K562 (cell line): ENCODE measurements around the gene MDN1. TPM values are rescaled to one million over a fixed set of nuclear protein-coding genes. Genes with fewer than 3 reads are reported as not detected.

Source experiments
- AFF1 ChIP-seq, 2 experiments: fragments of 450-650 bp; IDR thresholded peaks; 2 replicates each; pipeline ENCODE4 v1.6.1; 2018; ENCODE audit warnings: mild to moderate bottlenecking in 2 of 2, low read depth in 1 of 2; ENCODE audit not compliant: partially characterized antibody in 2 of 2
- C11orf30 ChIP-seq: fragments of 450-650 bp; IDR thresholded peaks from 2 replicates; pipeline ENCODE4 v1.6.1; 2016; ENCODE audit warnings: low read depth, mild to moderate bottlenecking
- HSF4 ChIP-seq: fragments of 250-450 bp; sonication (Bioruptor Pico); IDR thresholded peaks from 2 replicates; pipeline ENCODE4 v2.1.2; 2022; ENCODE audit warnings: mild to moderate bottlenecking, moderate library complexity, borderline replicate concordance
- NCOR1 ChIP-seq: fragments of 450-650 bp; IDR thresholded peaks from 2 replicates; pipeline ENCODE4 v1.6.1; 2016; ENCODE audit warnings: mild to moderate bottlenecking, moderate library complexity
- NR0B1 ChIP-seq: fragments of 450-650 bp; IDR thresholded peaks from one replicate; pipeline ENCODE4 v1.6.1; 2018; ENCODE audit warnings: mild to moderate bottlenecking, moderate library complexity; ENCODE audit not compliant: partially characterized antibody
- XRCC4 ChIP-seq: IDR thresholded peaks from one replicate; pipeline ENCODE4 v1.6.1; 2011; ENCODE audit not compliant: insufficient read depth, insufficient read length; ENCODE audit errors: extremely low read depth
- ZHX1 ChIP-seq: fragments of 150-350 bp; conservative IDR thresholded peaks from 2 replicates; pipeline ENCODE4 v1.6.1; 2014; ENCODE audit warnings: low read length
- ZKSCAN1 ChIP-seq: fragments of 150-350 bp; IDR thresholded peaks from 2 replicates; pipeline ENCODE4 v1.6.1; 2016; ENCODE audit warnings: low read depth, low read length
- ZNF395 ChIP-seq: fragments of 200-800 bp; sonication (Bioruptor generic); IDR thresholded peaks from 2 replicates; pipeline ENCODE4 v1.6.1; 2017; ENCODE audit warnings: missing genetic modification characterization, missing compliant biosample characterization
- ZNF444 ChIP-seq: fragments of 250-450 bp; sonication (Bioruptor Pico); IDR thresholded peaks from 2 replicates; pipeline ENCODE4 v1.4.0; 2020; ENCODE audit warnings: mild to moderate bottlenecking, moderate library complexity
- ZNF592 ChIP-seq: fragments of 450-650 bp; IDR thresholded peaks from 2 replicates; pipeline ENCODE4 v1.6.1; 2017; ENCODE audit warnings: antibody characterized with exemption, mild to moderate bottlenecking
- ZNF766 ChIP-seq: fragments of 200-800 bp; sonication (Bioruptor generic); conservative IDR thresholded peaks from 2 replicates; pipeline ENCODE4 v1.6.1; 2016; ENCODE audit warnings: missing genetic modification characterization, missing compliant biosample characterization
- polyA plus RNA-seq, 8 experiments: library from polyadenylated mRNA; depleted of rRNA in 4 of 8; stranded (reverse) in 5 of 8; unstranded in 3 of 8; fragments of >200 nt; fragmentation: Nextera tagmentation in 2 of 8; fragmentation: Illumina TruSeq in 1 of 8; extraction: Ambion mirVana in 2 of 8; extraction: Trizol in 1 of 8; gene quantifications; 2 replicates each; pipeline versions ENCODE4 v1.2.1 to v1.2.3, GENCODE V29; 2011 to 2014; ENCODE audit warnings: inconsistent platforms in 1 of 8, missing spikeins in 1 of 8
- total RNA-seq, 7 experiments: library from RNA; depleted of rRNA in 6 of 7; stranded (reverse); fragments of >200 nt in 6 of 7; fragmentation: Illumina TruSeq in 2 of 7; extraction: Trizol in 2 of 7; gene quantifications; 2 replicates each; pipeline versions ENCODE4 v1.2.1 to v1.2.3, GENCODE V29; 2011 to 2021; ENCODE audit warnings: low replicate concordance in 1 of 7

Gene MDN1
- total and polyA plus RNA-seq, 9 of the 15 experiments (the other 6 are each of a cell fraction or from before 2014, with no cell fraction given) = 25.6 to 93.6 (median 43.0) TPM

- no peak for TF ChIP-seq AFF1 (IDR thresholded peaks at IDR 0.05; ENCODE audit: low read depth in 1 of 2, partially characterized antibody in 2 of 2)
- no peak for TF ChIP-seq NCOR1
- TF ChIP-seq ZNF444 (CRISPR knock-in tag) = no peak
- peak; percentile 38; the same call in 1 of the 2 replicates for TF ChIP-seq ZNF592
- TF ChIP-seq ZHX1 = no peak
- peak; percentile 65; the same call in 1 of the 2 replicates for TF ChIP-seq C11orf30
- no peak for TF ChIP-seq ZKSCAN1
- TF ChIP-seq XRCC4 = no peak
- TF ChIP-seq HSF4 (CRISPR knock-in tag) = no peak
- TF ChIP-seq ZNF395 (CRISPR knock-in tag) = no peak
- TF ChIP-seq ZNF766 (CRISPR knock-in tag) = no peak
- no peak for TF ChIP-seq NR0B1
These were observed 181.0 kb downstream of the MDN1 start, which contains the start of gene LYRM2 (continued) for GRCh38 chr6:89638320-89639195.
